ENCODE data around the gene XCL1.
A peak's percentile ranks its signal among the peaks of the same experiment; 100 is the strongest.

- TF ChIP-seq SPI1 (IDR thresholded peaks at IDR 0.05; ENCODE audit: borderline replicate concordance, low read depth) (peak; percentile 8; the same call in 1 of the 2 replicates), CTCF (IDR thresholded peaks at IDR 0.05; ENCODE audit: insufficient read depth, low read length) (no peak), GABPA (IDR thresholded peaks at IDR 0.05; ENCODE audit: low read depth) (no peak), POLR2AphosphoS5 (IDR thresholded peaks at IDR 0.05; ENCODE audit: low read depth) (no peak), REST (IDR thresholded peaks at IDR 0.05; ENCODE audit: insufficient replicate concordance, low read depth) (no peak)
Measured at GRCh38 chr1:168529518-168529917, 46.9 kb upstream of the XCL1 start.

All from HL-60 (cell line).